Right lobe of liver (tissue), 4 donors: ENCODE measurements around the gene FUT4.

Experiments
- CTCF ChIP-seq, 4 donors: fragments of 200-600 bp in 3 of 4; fragments of 450-650 bp in 1 of 4; IDR thresholded peaks; one replicate each; pipeline versions ENCODE4 v1.5.1 to v1.8.0; 2016 to 2022; ENCODE audit warnings: antibody characterized with exemption in 4 of 4, mild to moderate bottlenecking in 2 of 4
- POLR2A ChIP-seq: fragments of 450-650 bp; IDR thresholded peaks from one replicate; pipeline ENCODE4 v1.6.1; 2017; ENCODE audit warnings: antibody characterized with exemption, mild to moderate bottlenecking
- donor health status: DM: no; HTN: no; CAD: no.
- donor health status: DM: no; HTN: no; CAD: no.
- donor health status: DM: no; HTN: yes; CAD: no.

GRCh38 chr11:94557421-94557820, 13.7 kb downstream of the FUT4 start:
- no peak for TF ChIP-seq POLR2A
- no peak for TF ChIP-seq CTCF (IDR thresholded peaks at IDR 0.05)
